ENCODE measurements around the gene TMEM52B.

DNA sequence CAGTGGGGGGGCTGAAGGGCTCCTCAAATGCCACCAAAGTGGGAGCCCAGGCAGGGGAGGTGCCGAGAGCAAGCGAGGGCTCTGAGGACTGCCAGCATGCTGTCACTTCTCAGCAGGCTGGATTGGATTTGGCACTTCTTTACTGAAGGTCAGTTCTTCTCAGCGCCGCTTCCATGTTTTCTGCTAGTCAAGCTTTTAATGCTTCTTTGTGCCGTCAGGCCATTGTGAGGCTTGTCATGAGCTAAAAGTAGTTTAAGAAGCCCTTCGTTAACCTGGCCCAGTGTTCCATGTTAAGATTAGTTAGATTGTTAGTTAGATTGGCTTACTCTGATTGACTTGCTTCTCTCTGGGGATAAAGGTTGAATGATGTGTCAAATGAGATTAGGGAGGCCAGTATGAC lies 47.3 kb downstream of the TMEM52B start:
- TF ChIP-seq, protein P1, sequence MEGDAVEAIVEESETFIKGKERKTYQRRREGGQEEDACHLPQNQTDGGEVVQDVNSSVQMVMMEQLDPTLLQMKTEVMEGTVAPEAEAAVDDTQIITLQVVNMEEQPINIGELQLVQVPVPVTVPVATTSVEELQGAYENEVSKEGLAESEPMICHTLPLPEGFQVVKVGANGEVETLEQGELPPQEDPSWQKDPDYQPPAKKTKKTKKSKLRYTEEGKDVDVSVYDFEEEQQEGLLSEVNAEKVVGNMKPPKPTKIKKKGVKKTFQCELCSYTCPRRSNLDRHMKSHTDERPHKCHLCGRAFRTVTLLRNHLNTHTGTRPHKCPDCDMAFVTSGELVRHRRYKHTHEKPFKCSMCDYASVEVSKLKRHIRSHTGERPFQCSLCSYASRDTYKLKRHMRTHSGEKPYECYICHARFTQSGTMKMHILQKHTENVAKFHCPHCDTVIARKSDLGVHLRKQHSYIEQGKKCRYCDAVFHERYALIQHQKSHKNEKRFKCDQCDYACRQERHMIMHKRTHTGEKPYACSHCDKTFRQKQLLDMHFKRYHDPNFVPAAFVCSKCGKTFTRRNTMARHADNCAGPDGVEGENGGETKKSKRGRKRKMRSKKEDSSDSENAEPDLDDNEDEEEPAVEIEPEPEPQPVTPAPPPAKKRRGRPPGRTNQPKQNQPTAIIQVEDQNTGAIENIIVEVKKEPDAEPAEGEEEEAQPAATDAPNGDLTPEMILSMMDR (IDR thresholded peaks at IDR 0.05), result no peak
- no peak for TF ChIP-seq POLR2A (IDR thresholded peaks at IDR 0.05)
